ENCODE results near the gene STK32C.
"Not testable (repeated sequence)": the region's sequence is repeated elsewhere in the genome, so short reads cannot be mapped to it uniquely, and the experiment has no call there.

The STK32C gene

GRCh38 chr10:132299371-132300336, 8.1 kb downstream of the STK32C start:
- DNase-seq: no peak

- DNase-seq: no peak
These were observed 9.5 kb downstream of the STK32C start for GRCh38 chr10:132298038-132298881.

- no peak for DNase-seq
These were observed 10.2 kb downstream of the STK32C start for GRCh38 chr10:132297526-132297925.

- no peak for DNase-seq
These were observed 10.9 kb downstream of the STK32C start for GRCh38 chr10:132296666-132297443.

- not testable (repeated sequence) for DNase-seq
These were observed 12.3 kb downstream of the STK32C start for GRCh38 chr10:132295481-132295880.

- DNase-seq: no peak
These were observed 13.0 kb downstream of the STK32C start for GRCh38 chr10:132294561-132295318.

GRCh38 chr10:132293813-132294520, 13.8 kb downstream of the STK32C start:
- no peak for DNase-seq

- DNase-seq: no peak
These were observed 14.4 kb downstream of the STK32C start for GRCh38 chr10:132293201-132293812.

- DNase-seq: no peak
These were observed 15.2 kb downstream of the STK32C start for GRCh38 chr10:132292287-132293200.

- no peak for DNase-seq
These were observed 15.9 kb downstream of the STK32C start for GRCh38 chr10:132291826-132292225.

- no peak for DNase-seq
These were observed 17.1 kb downstream of the STK32C start for GRCh38 chr10:132290631-132291030.

- no peak for DNase-seq
These were observed 18.3 kb downstream of the STK32C start for GRCh38 chr10:132289439-132289838.

GRCh38 chr10:132283604-132284382, 24.0 kb downstream of the STK32C start:
- no peak for DNase-seq

- DNase-seq: no peak
These were observed 24.8 kb downstream of the STK32C start for GRCh38 chr10:132282667-132283603.

- DNase-seq: no peak
These were observed 25.7 kb downstream of the STK32C start for GRCh38 chr10:132281915-132282666.

GRCh38 chr10:132280646-132281074, 27.1 kb downstream of the STK32C start:
- no peak for DNase-seq
